ENCODE data around the gene HOXA6. TPM values are rescaled to one million over a fixed set of nuclear protein-coding genes. Genes with fewer than 3 reads are reported as not detected.
A peak's percentile ranks its signal among the peaks of the same experiment; 100 is the strongest.

HOXA6 gene
- total and polyA plus RNA-seq, 2 of the 4 experiments (the other 2 are of a cell fraction): 1.4 to 1.8 TPM

GRCh38 chr7:27104341-27105058 lies 43.1 kb downstream of the HOXA6 start:
- Histone ChIP-seq H3K9ac (ENCODE audit: low read depth, low read length) (peak overlapping the region; percentile 93), H3K4me3 (ENCODE audit: insufficient read depth, low read depth, low read length) (no peak overlapping the region), H4K91ac (ENCODE audit: insufficient read depth, low read depth, low read length) (peak overlapping the region; percentile 86), H2AFZ (replicated peaks; ENCODE audit: low read length, poor library complexity) (peak overlapping the region; percentile 2), H3K4ac (ENCODE audit: low read depth, low read length) (peak overlapping the region; percentile 91), H4K20me1 (ENCODE audit: insufficient read depth, low read length) (peaks cover 5% of the 10 kb centered on the region; the same call in 1 of the 2 replicates), H2BK120ac (ENCODE audit: low read depth, low read length) (peak overlapping the region; percentile 84), H3K23ac (ENCODE audit: low read depth, low read length) (peak overlapping the region; percentile 96), H3K27ac (ENCODE audit: insufficient read depth, low read length) (peak overlapping the region; percentile 96), H3K4me2 (ENCODE audit: low read depth, low read length) (peak overlapping the region; percentile 96), H3K9me3 (ENCODE audit: control insufficient read depth, insufficient read depth, low read length) (no peaks in the 10 kb centered on the region), H3K36me3 (ENCODE audit: control insufficient read depth, insufficient read depth, low read length) (peaks cover 10% of the 10 kb centered on the region; the same call in 1 of the 2 replicates), H2BK15ac (ENCODE audit: low read depth, low read length) (peak overlapping the region; percentile 80), H2AK9ac (replicated peaks; ENCODE audit: low read depth, low read length, poor library complexity) (peak overlapping the region; percentile 35), H2BK5ac (ENCODE audit: low read depth, low read length, poor library complexity, severe bottlenecking) (peak overlapping the region; percentile 95), H3K9me1 (ENCODE audit: insufficient read depth, low read length) (peaks cover 5% of the 10 kb centered on the region; the same call in 1 of the 2 replicates), H3K14ac (replicated peaks; ENCODE audit: low read depth, low read length) (peak overlapping the region; percentile 81), H2AK5ac (ENCODE audit: low read depth, low read length) (peak overlapping the region; percentile 36; the same call in 1 of the 2 replicates), H4K5ac (ENCODE audit: low read depth, low read length) (peak overlapping the region; percentile 8), H3K27me3 (ENCODE audit: control insufficient read depth, insufficient read depth, low read length) (no peaks in the 10 kb centered on the region), H3K4me1 (ENCODE audit: control insufficient read depth, insufficient read depth, low read length) (peaks cover 43% of the 10 kb centered on the region), H3K79me1 (ENCODE audit: low read depth in 1 of 2, low read length in 2 of 2) (peaks cover 0 to 26% of the 10 kb centered on the region in 2 experiments; a peak in 2 of 4 replicates), H3K56ac (ENCODE audit: extremely low read depth, insufficient read depth, low read length) (peak overlapping the region; percentile 76), H3K18ac (ENCODE audit: low read depth, low read length) (peak overlapping the region; percentile 84), H2BK20ac (ENCODE audit: low read depth, low read length) (peak overlapping the region; percentile 82; the same call in 1 of the 2 replicates), H4K8ac (ENCODE audit: low read depth in 2 of 2, low read length in 2 of 2) (peak overlapping the region; percentile 20 to 84)
- TF ChIP-seq CEBPB (IDR thresholded peaks at IDR 0.05; ENCODE audit: low read depth, low read length) (no peak), NFE2L2 (IDR thresholded peaks at IDR 0.05; ENCODE audit: low read depth, low read length) (no peak), RAD21 (IDR thresholded peaks at IDR 0.05; ENCODE audit: low read length) (no peak), RFX5 (IDR thresholded peaks at IDR 0.05; ENCODE audit: low read depth, low read length) (no peak), RCOR1 (IDR thresholded peaks at IDR 0.05; ENCODE audit: insufficient replicate concordance, low read length) (no peak), POLR2A (IDR thresholded peaks at IDR 0.05; ENCODE audit: low read depth, low read length) (peak; percentile 19; the same call in 1 of the 2 replicates), USF2 (IDR thresholded peaks at IDR 0.05; ENCODE audit: low read depth, low read length) (no peak), CHD1 (IDR thresholded peaks at IDR 0.05; ENCODE audit: low read depth, low read length) (no peak), MXI1 (IDR thresholded peaks at IDR 0.05; ENCODE audit: borderline replicate concordance, low read depth, low read length) (no peak)
- intact Hi-C loops (cut with micrococcal nuclease): loop anchor here (1.0 kb wide), 1 partner anchor 11 kb away; no protein-coding TSS in a partner anchor
- ChIA-PET POLR2A (ENCODE audit: unreplicated experiment) (interaction anchor here (0.7 kb wide), 1 partner anchor 15 kb away, joined by 3 read pairs; no protein-coding TSS in a partner anchor), CTCF (interaction anchor here (0.8 to 1.7 kb wide), 2 partner anchors 18 to 247 kb away, joined by 3 to 5 read pairs; no protein-coding TSS in a partner anchor)
- 13% methylated on average over 3 of the region's 13 CpGs; no CpG with 5 or more reads in 1 of the 2 experiments for WGBS, 2 experiments (ENCODE audit: extremely low coverage in 2 of 2, insufficient read length in 1 of 2)
- BruUV-seq (replicated peaks): no TSS peak
- DNase-seq (peak; percentile 78), ATAC-seq (ENCODE audit: low read depth) (no peak)
- in situ Hi-C loops (cut with MboI; ENCODE audit: low sequenced_read_pairs): loop anchor here (5.0 to 10.0 kb wide), 4 partner anchors 38 to 1242 kb away; partner anchors contain the start of gene HOXA5
- dilution Hi-C loops (cut with HindIII; ENCODE audit: low sequenced_read_pairs, unreplicated experiment): no loop called here
